Activated CD8-positive, alpha-beta memory T cell treated with anti-CD3 and anti-CD28 coated beads, Interleukin-2, amount 10 ng/mL, durations not matched to agents 7 days and 5 days (primary cell): ENCODE results near the gene DYRK1A. TPM values are rescaled to one million over a fixed set of nuclear protein-coding genes. Genes with fewer than 3 reads are reported as not detected.
"Not testable (repeated sequence)": the region's sequence is repeated elsewhere in the genome, so short reads cannot be mapped to it uniquely, and the experiment has no call there.

Experiments used
- ATAC-seq: fragments of 150-1000 bp; cut with Tn5 transposase; one replicate; pipeline ENCODE4 v1.10.0; 2021; ENCODE audit warnings: moderate library complexity
- CTCF ChIA-PET: fragments of 350-600 bp; sonication (Branson Sonifier 250); formaldehyde crosslinking; loops from one replicate; lab custom pipeline; 2021; ENCODE audit warnings: antibody characterized with exemption; lab: Charles Lee
- DNase-seq: peaks from one replicate; pipeline ENCODE4 v3.0.0-alpha.2; 2020
- H3K27ac Mint-ChIP-seq: one replicate; pipeline ENCODE4 v1.8.0; 2021; ENCODE audit warnings: mild to moderate bottlenecking, mixed read lengths
- H3K27me3 Mint-ChIP-seq: one replicate; pipeline ENCODE4 v1.8.0; 2021; ENCODE audit warnings: mixed read lengths
- H3K36me3 Mint-ChIP-seq: one replicate; pipeline ENCODE4 v1.8.0; 2021; ENCODE audit warnings: mild to moderate bottlenecking, mixed read lengths
- H3K4me1 Mint-ChIP-seq: one replicate; pipeline ENCODE4 v1.8.0; 2021; ENCODE audit warnings: mixed read lengths
- H3K4me3 Mint-ChIP-seq: one replicate; pipeline ENCODE4 v1.8.0; 2021; ENCODE audit warnings: mild to moderate bottlenecking, moderate library complexity, mixed read lengths
- H3K9me3 Mint-ChIP-seq: one replicate; pipeline ENCODE4 v1.8.0; 2022; ENCODE audit warnings: low read depth, mixed read lengths
- total RNA-seq, 2 experiments: library from RNA; stranded (reverse); gene quantifications; one replicate each; pipeline ENCODE4 v1.2.3, GENCODE V29; 2021

The DYRK1A gene
- total RNA-seq, 2 experiments from 2014 or later: 75.7 to 83.3 TPM

GRCh38 chr21:37546949-37547614 lies 180.5 kb downstream of the DYRK1A start:
- Mint-ChIP-seq H3K36me3 (no peaks in the 10 kb centered on the region), H3K4me3 (no peak overlapping the region), H3K9me3 (peaks cover 3% of the 10 kb centered on the region), H3K4me1 (peaks cover 3% of the 10 kb centered on the region), H3K27ac (no peak overlapping the region), H3K27me3 (peaks cover 20% of the 10 kb centered on the region)
- CTCF ChIA-PET: no interaction called here
- DNase-seq (peak; percentile 31), ATAC-seq (no peak)

GRCh38 chr21:37547615-37548200 lies 181.1 kb downstream of the DYRK1A start:
- H3K36me3 Mint-ChIP-seq: no peaks in the 10 kb centered on the region
- peaks cover 3% of the 10 kb centered on the region for H3K4me1 Mint-ChIP-seq
- H3K27me3 Mint-ChIP-seq: peaks cover 15% of the 10 kb centered on the region
- CTCF ChIA-PET: no interaction called here
- H3K27ac Mint-ChIP-seq: no peak overlapping the region
- peak; percentile 9 for DNase-seq
- ATAC-seq: no peak
- no peaks in the 10 kb centered on the region for H3K9me3 Mint-ChIP-seq
- no peak overlapping the region for H3K4me3 Mint-ChIP-seq

- Mint-ChIP-seq H3K4me1 (peaks cover 3% of the 10 kb centered on the region), H3K27ac (no peak overlapping the region), H3K4me3 (no peak overlapping the region), H3K36me3 (no peaks in the 10 kb centered on the region), H3K9me3 (no peaks in the 10 kb centered on the region), H3K27me3 (peaks cover 10% of the 10 kb centered on the region)
- ATAC-seq: no peak
- DNase-seq: peak; percentile 8
- CTCF ChIA-PET: no interaction called here
These were observed 182.0 kb downstream of the DYRK1A start for GRCh38 chr21:37548521-37548981.

- H3K27ac Mint-ChIP-seq, H3K27me3 Mint-ChIP-seq, H3K4me1 Mint-ChIP-seq, ATAC-seq, H3K36me3 Mint-ChIP-seq, H3K4me3 Mint-ChIP-seq, DNase-seq, H3K9me3 Mint-ChIP-seq, CTCF ChIA-PET: not testable (repeated sequence)
These were observed 183.2 kb downstream of the DYRK1A start for GRCh38 chr21:37549730-37550129.

GRCh38 chr21:37550157-37550556 lies 183.6 kb downstream of the DYRK1A start:
- Mint-ChIP-seq H3K36me3 (no peaks in the 10 kb centered on the region), H3K9me3 (no peaks in the 10 kb centered on the region), H3K27me3 (peaks cover 10% of the 10 kb centered on the region), H3K27ac (no peak overlapping the region), H3K4me3 (no peak overlapping the region), H3K4me1 (peaks cover 3% of the 10 kb centered on the region)
- no peak for DNase-seq
- no peak for ATAC-seq
- CTCF ChIA-PET: no interaction called here

- H3K36me3 Mint-ChIP-seq: no peaks in the 10 kb centered on the region
- H3K27me3 Mint-ChIP-seq: peaks cover 10% of the 10 kb centered on the region
- ATAC-seq (no peak), DNase-seq (peak; percentile 15)
- no peak overlapping the region for H3K27ac Mint-ChIP-seq
- peaks cover 3% of the 10 kb centered on the region for H3K4me1 Mint-ChIP-seq
- CTCF ChIA-PET: no interaction called here
- H3K4me3 Mint-ChIP-seq: no peak overlapping the region
- H3K9me3 Mint-ChIP-seq: no peaks in the 10 kb centered on the region
These were observed 184.2 kb downstream of the DYRK1A start for GRCh38 chr21:37550618-37551330.

- ATAC-seq (no peak), DNase-seq (peak; percentile 28)
- Mint-ChIP-seq H3K4me1 (peaks cover 3% of the 10 kb centered on the region), H3K9me3 (no peaks in the 10 kb centered on the region), H3K27ac (no peak overlapping the region), H3K4me3 (no peak overlapping the region), H3K27me3 (peaks cover 9% of the 10 kb centered on the region), H3K36me3 (no peaks in the 10 kb centered on the region)
- CTCF ChIA-PET: no interaction called here
These were observed 184.9 kb downstream of the DYRK1A start for GRCh38 chr21:37551331-37551992.

GRCh38 chr21:37551993-37552355 lies 185.4 kb downstream of the DYRK1A start:
- Mint-ChIP-seq H3K27me3 (peaks cover 4% of the 10 kb centered on the region), H3K27ac (no peak overlapping the region), H3K36me3 (no peaks in the 10 kb centered on the region), H3K9me3 (no peaks in the 10 kb centered on the region), H3K4me1 (peaks cover 2% of the 10 kb centered on the region), H3K4me3 (no peak overlapping the region)
- CTCF ChIA-PET: no interaction called here
- ATAC-seq: no peak
- no peak for DNase-seq

GRCh38 chr21:37552496-37553029 lies 186.0 kb downstream of the DYRK1A start:
- Mint-ChIP-seq H3K4me3 (no peak overlapping the region), H3K27me3 (peaks cover 2% of the 10 kb centered on the region), H3K27ac (no peak overlapping the region), H3K9me3 (no peaks in the 10 kb centered on the region), H3K4me1 (peaks cover 5% of the 10 kb centered on the region), H3K36me3 (no peaks in the 10 kb centered on the region)
- no peak for DNase-seq
- no peak for ATAC-seq
- CTCF ChIA-PET: no interaction called here

GRCh38 chr21:37553078-37553481 lies 186.5 kb downstream of the DYRK1A start:
- DNase-seq: no peak
- Mint-ChIP-seq H3K9me3 (no peaks in the 10 kb centered on the region), H3K27ac (no peak overlapping the region), H3K36me3 (no peaks in the 10 kb centered on the region), H3K4me3 (no peak overlapping the region), H3K4me1 (peaks cover 5% of the 10 kb centered on the region), H3K27me3 (peaks cover 2% of the 10 kb centered on the region)
- CTCF ChIA-PET: no interaction called here
- no peak for ATAC-seq

GRCh38 chr21:37554661-37555379 lies 188.2 kb downstream of the DYRK1A start:
- H3K36me3 Mint-ChIP-seq: no peaks in the 10 kb centered on the region
- no peak overlapping the region for H3K27ac Mint-ChIP-seq
- DNase-seq (no peak), ATAC-seq (no peak)
- no peak overlapping the region for H3K4me3 Mint-ChIP-seq
- CTCF ChIA-PET: interaction anchor here (1.0 to 2.3 kb wide), 3 partner anchors 9 to 371 kb away, joined by 3 to 14 read pairs (median 3); no protein-coding TSS in a partner anchor
- H3K4me1 Mint-ChIP-seq: peaks cover 5% of the 10 kb centered on the region
- H3K9me3 Mint-ChIP-seq: no peaks in the 10 kb centered on the region
- peaks cover 2% of the 10 kb centered on the region for H3K27me3 Mint-ChIP-seq

GRCh38 chr21:37555672-37556261 lies 189.2 kb downstream of the DYRK1A start:
- Mint-ChIP-seq H3K4me1 (peaks cover 5% of the 10 kb centered on the region), H3K9me3 (no peaks in the 10 kb centered on the region), H3K27ac (no peak overlapping the region), H3K36me3 (no peaks in the 10 kb centered on the region), H3K4me3 (no peak overlapping the region), H3K27me3 (peaks cover 2% of the 10 kb centered on the region)
- no peak for ATAC-seq
- CTCF ChIA-PET: interaction anchor here (1.0 to 2.3 kb wide), 3 partner anchors 8 to 372 kb away, joined by 3 to 14 read pairs (median 3); no protein-coding TSS in a partner anchor
- DNase-seq: no peak
